GM18867 (cell line): ENCODE results near the gene UQCRC2.
"Not testable (repeated sequence)": the region's sequence is repeated elsewhere in the genome, so short reads cannot be mapped to it uniquely, and the experiment has no call there.

ENCODE experiments used
- ATAC-seq: cut with Tn5 transposase; IDR thresholded peaks from one replicate; pipeline ENCODE4 v1.9.1; 2021; ENCODE audit warnings: mild to moderate bottlenecking, moderate library complexity; ENCODE audit not compliant: unreplicated experiment

Gene UQCRC2

GRCh38 chr16:21980032-21980431 is 26.9 kb downstream of the UQCRC2 start:
- no peak for ATAC-seq

GRCh38 chr16:21982108-21982507 is 28.9 kb downstream of the UQCRC2 start:
- no peak for ATAC-seq

GRCh38 chr16:21984062-21984461 is 30.9 kb downstream of the UQCRC2 start:
- ATAC-seq: no peak

- ATAC-seq: no peak
Observed at GRCh38 chr16:21985524-21985923, 32.4 kb downstream of the UQCRC2 start.

GRCh38 chr16:21986692-21987246 is 33.6 kb downstream of the UQCRC2 start:
- no peak for ATAC-seq

- ATAC-seq: no peak
Observed at GRCh38 chr16:21987498-21987897, 34.3 kb downstream of the UQCRC2 start.

GRCh38 chr16:21989133-21989532 is 36.0 kb downstream of the UQCRC2 start:
- ATAC-seq: no peak

- no peak for ATAC-seq
Observed at GRCh38 chr16:21989751-21990150, 36.6 kb downstream of the UQCRC2 start.

- no peak for ATAC-seq
Observed at GRCh38 chr16:21990381-21990944, 37.3 kb downstream of the UQCRC2 start.

- no peak for ATAC-seq
Observed at GRCh38 chr16:21991621-21992020, 38.5 kb downstream of the UQCRC2 start.

- no peak for ATAC-seq
Observed at GRCh38 chr16:21994856-21995465, 41.8 kb downstream of the UQCRC2 start.

GRCh38 chr16:21996923-21997696 is 43.9 kb downstream of the UQCRC2 start:
- no peak for ATAC-seq

GRCh38 chr16:21997697-21998480 is 44.7 kb downstream of the UQCRC2 start:
- no peak for ATAC-seq

- ATAC-seq: no peak
Observed at GRCh38 chr16:22001591-22001990, 48.4 kb downstream of the UQCRC2 start.

GRCh38 chr16:22002047-22002446 is 48.9 kb downstream of the UQCRC2 start:
- not testable (repeated sequence) for ATAC-seq

- no peak for ATAC-seq
Observed at GRCh38 chr16:22003195-22003594, 50.0 kb downstream of the UQCRC2 start.

GRCh38 chr16:22004341-22004740 is 51.2 kb downstream of the UQCRC2 start:
- ATAC-seq: no peak

- ATAC-seq: no peak
Observed at GRCh38 chr16:22005746-22006145, 52.6 kb downstream of the UQCRC2 start.

GRCh38 chr16:22006636-22007035 is 53.5 kb downstream of the UQCRC2 start:
- no peak for ATAC-seq

GRCh38 chr16:22007159-22007508 is 54.0 kb downstream of the UQCRC2 start:
- no peak for ATAC-seq

GRCh38 chr16:22007509-22008214 is 54.5 kb downstream of the UQCRC2 start, which contains the start of gene MOSMO:
TSS of gene MOSMO (plus strand) at chr16:22008111. CDS start at chr16:22008302, 191 bp downstream.
- peak; percentile 81 for ATAC-seq
